GM18517 (cell line): ENCODE measurements around the gene ZNF446.

Experiments
- ATAC-seq: cut with Tn5 transposase; IDR thresholded peaks from one replicate; pipeline ENCODE4 v1.9.1; 2021; ENCODE audit warnings: mild to moderate bottlenecking, moderate library complexity; ENCODE audit not compliant: unreplicated experiment

ZNF446 gene

GRCh38 chr19:58520257-58520599 is 44.1 kb downstream of the ZNF446 start:
- no peak for ATAC-seq

GRCh38 chr19:58521651-58522050 is 45.5 kb downstream of the ZNF446 start:
- no peak for ATAC-seq

- no peak for ATAC-seq
Observed at GRCh38 chr19:58522709-58523108, 46.6 kb downstream of the ZNF446 start.

- no peak for ATAC-seq
Observed at GRCh38 chr19:58529405-58529804, 53.3 kb downstream of the ZNF446 start.
